GM12878 (cell line): ENCODE measurements around the gene CFAP61. TPM values are rescaled to one million over a fixed set of nuclear protein-coding genes. Genes with fewer than 3 reads are reported as not detected.

Experiments
- ATAC-seq: fragments of 200-7000 bp; cut with Tn5 transposase; 3 replicates; pipeline ENCODE4 v1.9.1; 2020; ENCODE audit warnings: mild to moderate bottlenecking, moderate library complexity
- BruUV-seq: library from RNA; stranded (reverse); fragments of 400-500 nt; replicated peaks from 2 replicates; lab custom pipeline; 2021; lab: Mats Ljungman, UMichigan
- CTCF ChIA-PET: fragments of 300-600 bp; sonication (Branson Sonifier 250); formaldehyde crosslinking; extraction: SDS; loops from one replicate; lab custom pipeline; 2021; ENCODE audit warnings: inconsistent platforms; lab: Yijun Ruan, JAX
- POLR2A ChIA-PET: fragments of 350-600 bp; formaldehyde crosslinking; extraction: SDS; loops from one replicate; lab custom pipeline; 2021; ENCODE audit warnings: inconsistent platforms; lab: Charles Lee
- RAD21 ChIA-PET: fragments of 300-600 bp; sonication (Branson Sonifier 250); formaldehyde crosslinking; loops from one replicate; lab custom pipeline; 2023; ENCODE audit warnings: antibody characterized with exemption; ENCODE audit not compliant: unreplicated experiment; lab: Charles Lee
- SMC1A ChIA-PET: fragments of 300-600 bp; sonication (Branson Sonifier 250); formaldehyde crosslinking; loops from one replicate; lab custom pipeline; 2023; ENCODE audit not compliant: unreplicated experiment, uncharacterized antibody; lab: Charles Lee
- DNase-seq: peaks from one replicate; pipeline ENCODE4 v3.0.0-alpha.2; 2011; ENCODE audit warnings: low read depth, low spot score
- FAIRE-seq: peaks from 3 replicates; lab custom pipeline; 2011; peaks lifted over from hg19 to GRCh38; lab: Jason Lieb, UNC
- H2AFZ ChIP-seq: 2 replicates; pipeline ENCODE4 v1.6.0; 2011; ENCODE audit warnings: low read depth, low read length, control low read depth; ENCODE audit not compliant: control insufficient read depth
- H3K27ac ChIP-seq: 2 replicates; pipeline ENCODE4 v1.5.1; 2011; ENCODE audit warnings: control low read depth; ENCODE audit not compliant: control insufficient read depth, insufficient read depth
- H3K27me3 ChIP-seq, 2 experiments: replicated peaks in 1 of 2; 2 replicates each; pipeline versions ENCODE4 v1.6.0 to v1.6.1; 2011; ENCODE audit warnings: low read length in 1 of 2; ENCODE audit not compliant: control insufficient read depth in 2 of 2, insufficient read depth in 2 of 2
- H3K36me3 ChIP-seq, 2 experiments: 2 replicates each; pipeline ENCODE4 v1.5.1; 2011; ENCODE audit warnings: low read length in 1 of 2; ENCODE audit not compliant: control insufficient read depth in 2 of 2, insufficient read depth in 2 of 2
- H3K4me1 ChIP-seq: 2 replicates; pipeline ENCODE4 v1.6.1; 2011; ENCODE audit warnings: mild to moderate bottlenecking, low read length, moderate library complexity, mixed read lengths; ENCODE audit not compliant: control insufficient read depth, insufficient read depth
- H3K4me2 ChIP-seq: 2 replicates; pipeline ENCODE4 v1.6.0; 2011; ENCODE audit warnings: control low read depth; ENCODE audit not compliant: control insufficient read depth, insufficient read depth
- H3K4me3 ChIP-seq: fragments of 200-600 bp; sonication (generic); 2 replicates; pipeline ENCODE4 v1.5.1; 2016
- H3K79me2 ChIP-seq: 2 replicates; pipeline ENCODE4 v1.6.0; 2011; ENCODE audit warnings: low read length; ENCODE audit not compliant: control insufficient read depth, insufficient read depth
- H3K9ac ChIP-seq: 2 replicates; pipeline ENCODE4 v1.8.0; 2011; ENCODE audit warnings: low read length, control low read depth, mixed read lengths; ENCODE audit not compliant: control insufficient read depth, insufficient read depth
- H3K9me3 ChIP-seq: replicated peaks from 3 replicates; pipeline ENCODE4 v1.5.1; 2011; ENCODE audit warnings: mild to moderate bottlenecking, low read length; ENCODE audit not compliant: control insufficient read depth, insufficient read depth
- H4K20me1 ChIP-seq: 2 replicates; pipeline ENCODE4 v1.6.0; 2011; ENCODE audit not compliant: control insufficient read depth, insufficient read depth
- BHLHE40 ChIP-seq, 2 experiments: fragments of 450-650 bp in 1 of 2; IDR thresholded peaks; 2 replicates each; pipeline ENCODE4 v1.6.1; 2011 to 2017; ENCODE audit warnings: low read depth in 2 of 2, borderline replicate concordance in 1 of 2, improper control_type of control experiment in 1 of 2, low read length in 1 of 2, mild to moderate bottlenecking in 1 of 2
- MEF2A ChIP-seq: IDR thresholded peaks from 2 replicates; pipeline ENCODE4 v1.6.1; 2011; ENCODE audit warnings: low read depth, mild to moderate bottlenecking, low read length, moderate library complexity; ENCODE audit not compliant: insufficient read depth
- PAX5 ChIP-seq: IDR thresholded peaks from 2 replicates; pipeline ENCODE4 v1.6.1; 2011; ENCODE audit warnings: low read depth, low read length, borderline replicate concordance
- WGBS: methylation state at CpG from one replicate; pipeline ENCODE4 v1.1.6; 2016; ENCODE audit warnings: low lambda C conversion rate; ENCODE audit not compliant: insufficient replicate concordance, insufficient coverage; ENCODE audit errors: missing lambda C conversion rate; 5-methylcytosine and 5-hydroxymethylcytosine counted together
- in situ Hi-C: fragments of 300-500 bp; cut with MboI; formaldehyde crosslinking; loops from 9 replicates; pipeline ENCODE4 v1.14.3; 2018; ENCODE audit warnings: mixed read lengths
- intact Hi-C: fragments of 100-400 bp; cut with micrococcal nuclease; formaldehyde crosslinking; loops from one replicate; pipeline ENCODE4 v1.14.2; 2022; ENCODE audit not compliant: unreplicated experiment
- polyA plus RNA-seq, 11 experiments: library from polyadenylated mRNA; depleted of rRNA in 4 of 11; unstranded in 6 of 11; stranded (reverse) in 5 of 11; fragments of >200 nt; fragmentation: Nextera tagmentation in 4 of 11; fragmentation: Illumina TruSeq in 1 of 11; extraction: Ambion mirVana in 4 of 11; extraction: Trizol in 1 of 11; gene quantifications; 1 replicate in 1 of 11; 2 replicates in 10 of 11; pipeline versions ENCODE4 v1.2.1 to v1.2.3, GENCODE V29; 2011 to 2016; ENCODE audit warnings: inconsistent platforms in 2 of 11, missing spikeins in 2 of 11, low read depth in 1 of 11
- total RNA-seq, 4 experiments: library from RNA; depleted of rRNA in 3 of 4; stranded (reverse); fragments of >200 nt in 3 of 4; fragmentation: Illumina TruSeq in 1 of 4; extraction: Trizol in 1 of 4; gene quantifications; 2 replicates each; pipeline versions ENCODE4 v1.2.1 to v1.2.3, GENCODE V29; 2013 to 2021

CFAP61 gene
- total and polyA plus RNA-seq, 10 of the 15 experiments (the other 5 are each of a cell fraction or from before 2014, with no cell fraction given) = 0.11 to 0.41 (median 0.24) TPM; not detected in 7

DNA sequence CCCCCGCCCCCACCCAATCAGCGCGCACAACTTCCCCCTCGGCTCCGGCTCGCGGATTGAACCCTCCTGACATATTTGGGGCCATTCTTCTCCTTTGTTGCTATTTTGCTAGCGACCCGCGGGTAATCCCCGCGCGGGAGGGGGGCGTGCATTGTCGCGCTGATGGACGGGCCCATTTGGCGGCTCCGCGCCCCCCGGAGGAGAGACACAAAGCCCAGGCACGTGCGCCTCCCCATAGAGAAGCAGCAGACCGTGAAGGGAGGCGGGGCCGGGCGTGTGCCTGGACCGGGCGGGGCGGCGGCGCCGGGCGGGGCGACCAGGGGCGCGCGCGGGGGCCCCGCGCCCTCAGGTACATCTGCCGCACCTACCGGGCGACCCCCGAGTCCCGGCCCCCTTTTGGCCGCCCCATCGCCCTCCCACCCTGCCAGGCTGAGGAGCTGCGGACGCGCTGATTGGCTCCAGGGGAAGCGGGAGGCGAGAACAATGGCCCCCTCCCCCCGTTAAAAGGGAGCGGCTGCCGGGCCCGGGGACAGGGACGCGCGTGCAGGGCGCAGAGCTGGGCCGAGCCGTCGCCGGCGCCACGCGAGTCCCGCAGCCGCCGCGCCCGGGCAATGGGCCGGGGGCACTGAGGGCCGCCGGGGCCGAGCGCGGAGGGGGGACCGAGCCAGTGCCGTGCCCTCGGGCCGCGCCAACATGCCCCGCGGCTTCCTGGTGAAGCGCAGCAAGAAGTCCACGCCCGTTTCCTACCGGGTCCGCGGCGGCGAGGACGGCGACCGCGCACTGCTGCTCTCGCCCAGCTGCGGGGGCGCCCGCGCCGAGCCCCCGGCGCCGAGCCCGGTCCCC, 315.5 kb downstream of the CFAP61 start, which contains the start of gene INSM1:
Gene INSM1 (plus strand): TSS at position 530 of the 843 bp plus-strand sequence. CDS start 164 bp downstream, at position 694.
- FAIRE-seq = no peak
- H3K4me2 ChIP-seq = peak within 1 kb of the TSS; percentile 74
- ChIA-PET POLR2A (no interaction called here), SMC1A (no interaction called here)
- peak within 1 kb of the TSS; percentile 57; the same call in 1 of the 2 replicates for H3K4me3 ChIP-seq
- intact Hi-C loops = loop anchor here (10.0 kb wide), 2 partner anchors 117 to 283 kb away; no protein-coding TSS in a partner anchor
- H3K79me2 ChIP-seq = no peaks in the 10 kb centered on the region
- no peaks in the 10 kb centered on the region for H4K20me1 ChIP-seq
- H3K27ac ChIP-seq = no peak within 1 kb of the TSS
- peak within 1 kb of the TSS; percentile 21; the same call in 1 of the 2 replicates for H2AFZ ChIP-seq
- 0 out of 3 replicates have a peak, but pooled peaks have one; percentile 27 for ATAC-seq
- no peaks in the 10 kb centered on the region for H3K36me3 ChIP-seq
- DNase-seq = no peak
- H3K27me3 ChIP-seq = peaks cover 21 to 33% of the 10 kb centered on the region in 2 experiments
- H3K4me1 ChIP-seq = no peaks in the 10 kb centered on the region
- in situ Hi-C loops = no loop called here
- no TSS peak for BruUV-seq
- no peak within 1 kb of the TSS for H3K9ac ChIP-seq
- WGBS = 1% methylated on average over 75 of the region's 108 CpGs
- TF ChIP-seq PAX5 = peak; percentile 85
- peak; percentile 70 to 93 for TF ChIP-seq BHLHE40 (IDR thresholded peaks at IDR 0.05; ENCODE audit: borderline replicate concordance in 1 of 2, low read depth in 2 of 2, low read length in 1 of 2)
- TF ChIP-seq MEF2A = no peak
- TF ChIP-seq, all 136 proteins: peak for 2
- ChIA-PET RAD21 (no interaction called here), CTCF (no interaction called here)
- no peaks in the 10 kb centered on the region for H3K9me3 ChIP-seq
